GM12878 (cell line): ENCODE results near the gene KLHL3. TPM values are rescaled to one million over a fixed set of nuclear protein-coding genes. Genes with fewer than 3 reads are reported as not detected.

Source experiments
- ATAC-seq: fragments of 200-7000 bp; cut with Tn5 transposase; 3 replicates; pipeline ENCODE4 v1.9.1; 2020; ENCODE audit warnings: mild to moderate bottlenecking, moderate library complexity
- BruUV-seq: library from RNA; stranded (reverse); fragments of 400-500 nt; replicated peaks from 2 replicates; lab custom pipeline; 2021; lab: Mats Ljungman, UMichigan
- CTCF ChIA-PET: fragments of 300-600 bp; sonication (Branson Sonifier 250); formaldehyde crosslinking; extraction: SDS; loops from one replicate; lab custom pipeline; 2021; ENCODE audit warnings: inconsistent platforms; lab: Yijun Ruan, JAX
- POLR2A ChIA-PET: fragments of 350-600 bp; formaldehyde crosslinking; extraction: SDS; loops from one replicate; lab custom pipeline; 2021; ENCODE audit warnings: inconsistent platforms; lab: Charles Lee
- RAD21 ChIA-PET: fragments of 300-600 bp; sonication (Branson Sonifier 250); formaldehyde crosslinking; loops from one replicate; lab custom pipeline; 2023; ENCODE audit warnings: antibody characterized with exemption; ENCODE audit not compliant: unreplicated experiment; lab: Charles Lee
- SMC1A ChIA-PET: fragments of 300-600 bp; sonication (Branson Sonifier 250); formaldehyde crosslinking; loops from one replicate; lab custom pipeline; 2023; ENCODE audit not compliant: unreplicated experiment, uncharacterized antibody; lab: Charles Lee
- DNase-seq: peaks from one replicate; pipeline ENCODE4 v3.0.0-alpha.2; 2011; ENCODE audit warnings: low read depth, low spot score
- FAIRE-seq: peaks from 3 replicates; lab custom pipeline; 2011; peaks lifted over from hg19 to GRCh38; lab: Jason Lieb, UNC
- H2AFZ ChIP-seq: 2 replicates; pipeline ENCODE4 v1.6.0; 2011; ENCODE audit warnings: low read depth, low read length, control low read depth; ENCODE audit not compliant: control insufficient read depth
- H3K27ac ChIP-seq: 2 replicates; pipeline ENCODE4 v1.5.1; 2011; ENCODE audit warnings: control low read depth; ENCODE audit not compliant: control insufficient read depth, insufficient read depth
- H3K27me3 ChIP-seq, 2 experiments: replicated peaks in 1 of 2; 2 replicates each; pipeline versions ENCODE4 v1.6.0 to v1.6.1; 2011; ENCODE audit warnings: low read length in 1 of 2; ENCODE audit not compliant: control insufficient read depth in 2 of 2, insufficient read depth in 2 of 2
- H3K36me3 ChIP-seq, 2 experiments: 2 replicates each; pipeline ENCODE4 v1.5.1; 2011; ENCODE audit warnings: low read length in 1 of 2; ENCODE audit not compliant: control insufficient read depth in 2 of 2, insufficient read depth in 2 of 2
- H3K4me1 ChIP-seq: 2 replicates; pipeline ENCODE4 v1.6.1; 2011; ENCODE audit warnings: mild to moderate bottlenecking, low read length, moderate library complexity, mixed read lengths; ENCODE audit not compliant: control insufficient read depth, insufficient read depth
- H3K4me2 ChIP-seq: 2 replicates; pipeline ENCODE4 v1.6.0; 2011; ENCODE audit warnings: control low read depth; ENCODE audit not compliant: control insufficient read depth, insufficient read depth
- H3K4me3 ChIP-seq: fragments of 200-600 bp; sonication (generic); 2 replicates; pipeline ENCODE4 v1.5.1; 2016
- H3K79me2 ChIP-seq: 2 replicates; pipeline ENCODE4 v1.6.0; 2011; ENCODE audit warnings: low read length; ENCODE audit not compliant: control insufficient read depth, insufficient read depth
- H3K9ac ChIP-seq: 2 replicates; pipeline ENCODE4 v1.8.0; 2011; ENCODE audit warnings: low read length, control low read depth, mixed read lengths; ENCODE audit not compliant: control insufficient read depth, insufficient read depth
- H3K9me3 ChIP-seq: replicated peaks from 3 replicates; pipeline ENCODE4 v1.5.1; 2011; ENCODE audit warnings: mild to moderate bottlenecking, low read length; ENCODE audit not compliant: control insufficient read depth, insufficient read depth
- H4K20me1 ChIP-seq: 2 replicates; pipeline ENCODE4 v1.6.0; 2011; ENCODE audit not compliant: control insufficient read depth, insufficient read depth
- CEBPB ChIP-seq, 2 experiments: fragments of 150-350 bp in 1 of 2; IDR thresholded peaks; 2 replicates each; pipeline ENCODE4 v1.6.1; 2012 to 2014; ENCODE audit warnings: low read depth in 2 of 2, low read length in 2 of 2, borderline replicate concordance in 1 of 2, inconsistent platforms in 1 of 2
- NR2F1 ChIP-seq: fragments of 450-650 bp; conservative IDR thresholded peaks from 2 replicates; pipeline ENCODE4 v1.6.1; 2017; ENCODE audit warnings: mild to moderate bottlenecking
- TCF12 ChIP-seq: IDR thresholded peaks from 2 replicates; pipeline ENCODE4 v1.6.1; 2011; ENCODE audit warnings: low read depth, mild to moderate bottlenecking, low read length
- YBX1 ChIP-seq: fragments of 450-650 bp; IDR thresholded peaks from 2 replicates; pipeline ENCODE4 v1.6.1; 2016; ENCODE audit warnings: antibody characterized with exemption
- ZNF274 ChIP-seq: IDR thresholded peaks from one replicate; pipeline ENCODE4 v1.8.0; 2011; ENCODE audit not compliant: insufficient read length, insufficient read depth
- ZZZ3 ChIP-seq: IDR thresholded peaks from 2 replicates; pipeline ENCODE4 v1.6.1; 2011; ENCODE audit warnings: low read depth; ENCODE audit not compliant: control insufficient read depth, insufficient read length
- WGBS: methylation state at CpG from one replicate; pipeline ENCODE4 v1.1.6; 2016; ENCODE audit warnings: low lambda C conversion rate; ENCODE audit not compliant: insufficient replicate concordance, insufficient coverage; ENCODE audit errors: missing lambda C conversion rate; 5-methylcytosine and 5-hydroxymethylcytosine counted together
- in situ Hi-C: fragments of 300-500 bp; cut with MboI; formaldehyde crosslinking; loops from 9 replicates; pipeline ENCODE4 v1.14.3; 2018; ENCODE audit warnings: mixed read lengths
- intact Hi-C: fragments of 100-400 bp; cut with micrococcal nuclease; formaldehyde crosslinking; loops from one replicate; pipeline ENCODE4 v1.14.2; 2022; ENCODE audit not compliant: unreplicated experiment
- polyA plus RNA-seq, 11 experiments: library from polyadenylated mRNA; depleted of rRNA in 4 of 11; unstranded in 6 of 11; stranded (reverse) in 5 of 11; fragments of >200 nt; fragmentation: Nextera tagmentation in 4 of 11; fragmentation: Illumina TruSeq in 1 of 11; extraction: Ambion mirVana in 4 of 11; extraction: Trizol in 1 of 11; gene quantifications; 1 replicate in 1 of 11; 2 replicates in 10 of 11; pipeline versions ENCODE4 v1.2.1 to v1.2.3, GENCODE V29; 2011 to 2016; ENCODE audit warnings: inconsistent platforms in 2 of 11, missing spikeins in 2 of 11, low read depth in 1 of 11
- total RNA-seq, 4 experiments: library from RNA; depleted of rRNA in 3 of 4; stranded (reverse); fragments of >200 nt in 3 of 4; fragmentation: Illumina TruSeq in 1 of 4; extraction: Trizol in 1 of 4; gene quantifications; 2 replicates each; pipeline versions ENCODE4 v1.2.1 to v1.2.3, GENCODE V29; 2013 to 2021
- TF ChIP-seq, protein P1 (sequence below): IDR thresholded peaks from 2 replicates; pipeline ENCODE4 v1.6.1; 2012; ENCODE audit warnings: low read length, inconsistent platforms
- TF ChIP-seq, protein P2 (sequence below): fragments of 450-650 bp; IDR thresholded peaks from 2 replicates; pipeline ENCODE4 v1.6.1; 2016; ENCODE audit warnings: mild to moderate bottlenecking

KLHL3 gene
- total and polyA plus RNA-seq, 10 of the 15 experiments (the other 5 are each of a cell fraction or from before 2014, with no cell fraction given), result 1.7 to 11.7 (median 5.6) TPM

DNA sequence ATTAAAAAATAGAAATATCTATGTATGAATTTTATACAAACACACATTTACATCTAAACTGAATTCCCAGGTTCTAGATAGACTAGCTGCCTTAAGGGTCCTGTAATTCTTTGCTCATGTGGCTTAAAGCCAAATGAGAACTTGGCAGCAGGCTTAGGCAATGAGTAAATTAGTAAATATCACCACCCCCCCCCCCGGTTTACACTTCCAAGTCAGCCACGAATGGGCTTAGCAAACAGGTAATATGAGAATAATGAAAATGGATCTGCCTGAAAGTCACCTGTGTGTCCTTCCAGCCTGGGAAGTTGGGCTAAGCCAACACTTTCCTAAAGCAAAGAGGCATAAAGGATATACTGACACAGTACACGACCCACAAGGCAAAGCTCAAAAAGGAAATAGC is 108.6 kb downstream of the KLHL3 start:
- no TSS peak for BruUV-seq
- ChIA-PET POLR2A (no interaction called here), RAD21 (interaction anchor here (1.0 to 7.5 kb wide), 2 partner anchors 11 to 115 kb away, joined by 3 to 101 read pairs; no protein-coding TSS in a partner anchor), CTCF (interaction anchor here (0.6 to 10.5 kb wide), 5 partner anchors 19 to 1980 kb away, joined by 3 to 195 read pairs (median 5); no protein-coding TSS in a partner anchor), SMC1A (interaction anchor here (0.7 to 10.8 kb wide), 4 partner anchors 16 to 115 kb away, joined by 3 to 106 read pairs (median 4); partner anchors contain the start of gene KLHL3)
- Histone ChIP-seq H3K27me3 (no peaks in the 10 kb centered on the region), H3K27ac (no peak overlapping the region), H2AFZ (no peak overlapping the region), H3K4me2 (no peak overlapping the region), H3K79me2 (no peaks in the 10 kb centered on the region), H3K9ac (no peak overlapping the region), H3K9me3 (no peaks in the 10 kb centered on the region), H3K4me3 (no peak overlapping the region), H3K4me1 (peaks cover 3% of the 10 kb centered on the region), H3K36me3 (no peaks in the 10 kb centered on the region; a peak in 1 of 4 replicates), H4K20me1 (no peaks in the 10 kb centered on the region)
- 24% methylated on average over 3 of the region's 3 CpGs for WGBS
- in situ Hi-C loops, result loop anchor here (5.0 kb wide), 1 partner anchor 115 kb away; no protein-coding TSS in a partner anchor
- no peak for ATAC-seq
- intact Hi-C loops, result loop anchor here (5.0 to 10.0 kb wide), 3 partner anchors 408 to 508 kb away; partner anchors contain the start of genes FAM13B and NME5
- no peak for DNase-seq
- TF ChIP-seq TCF12, result no peak
- TF ChIP-seq CEBPB (IDR thresholded peaks at IDR 0.05; ENCODE audit: borderline replicate concordance in 1 of 2, low read depth in 2 of 2, low read length in 2 of 2), result no peak
- no peak for TF ChIP-seq YBX1
- no peak for TF ChIP-seq ZNF274
- TF ChIP-seq, protein P1, sequence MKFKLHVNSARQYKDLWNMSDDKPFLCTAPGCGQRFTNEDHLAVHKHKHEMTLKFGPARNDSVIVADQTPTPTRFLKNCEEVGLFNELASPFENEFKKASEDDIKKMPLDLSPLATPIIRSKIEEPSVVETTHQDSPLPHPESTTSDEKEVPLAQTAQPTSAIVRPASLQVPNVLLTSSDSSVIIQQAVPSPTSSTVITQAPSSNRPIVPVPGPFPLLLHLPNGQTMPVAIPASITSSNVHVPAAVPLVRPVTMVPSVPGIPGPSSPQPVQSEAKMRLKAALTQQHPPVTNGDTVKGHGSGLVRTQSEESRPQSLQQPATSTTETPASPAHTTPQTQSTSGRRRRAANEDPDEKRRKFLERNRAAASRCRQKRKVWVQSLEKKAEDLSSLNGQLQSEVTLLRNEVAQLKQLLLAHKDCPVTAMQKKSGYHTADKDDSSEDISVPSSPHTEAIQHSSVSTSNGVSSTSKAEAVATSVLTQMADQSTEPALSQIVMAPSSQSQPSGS, result no peak
- TF ChIP-seq NR2F1, result no peak
- no peak for TF ChIP-seq ZZZ3
- TF ChIP-seq, protein P2, sequence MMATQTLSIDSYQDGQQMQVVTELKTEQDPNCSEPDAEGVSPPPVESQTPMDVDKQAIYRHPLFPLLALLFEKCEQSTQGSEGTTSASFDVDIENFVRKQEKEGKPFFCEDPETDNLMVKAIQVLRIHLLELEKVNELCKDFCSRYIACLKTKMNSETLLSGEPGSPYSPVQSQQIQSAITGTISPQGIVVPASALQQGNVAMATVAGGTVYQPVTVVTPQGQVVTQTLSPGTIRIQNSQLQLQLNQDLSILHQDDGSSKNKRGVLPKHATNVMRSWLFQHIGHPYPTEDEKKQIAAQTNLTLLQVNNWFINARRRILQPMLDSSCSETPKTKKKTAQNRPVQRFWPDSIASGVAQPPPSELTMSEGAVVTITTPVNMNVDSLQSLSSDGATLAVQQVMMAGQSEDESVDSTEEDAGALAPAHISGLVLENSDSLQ, result no peak
- FAIRE-seq, result no peak
